ENCODE measurements around the gene P2RY2.

DNA sequence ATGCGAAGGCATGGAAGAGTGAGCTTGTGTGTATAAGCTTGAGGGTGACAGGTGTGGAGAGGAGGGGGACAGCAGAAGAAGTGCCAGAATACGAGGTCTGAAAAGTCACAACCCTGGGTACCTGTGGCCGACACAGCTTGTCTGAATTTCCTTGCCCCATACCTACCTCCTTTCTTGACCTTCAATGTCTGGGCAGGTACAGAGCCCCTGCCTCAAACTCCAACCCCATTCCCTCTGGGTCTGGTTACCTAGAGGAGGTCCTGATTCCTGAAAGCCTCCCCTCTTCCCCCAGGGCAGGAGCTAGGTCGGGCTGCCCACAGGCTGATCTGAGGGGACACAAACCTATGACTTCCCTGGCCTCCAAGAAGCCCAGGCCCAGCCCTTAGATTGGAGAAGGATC lies 39.4 kb upstream of the P2RY2 start:
- TF ChIP-seq, protein P1, sequence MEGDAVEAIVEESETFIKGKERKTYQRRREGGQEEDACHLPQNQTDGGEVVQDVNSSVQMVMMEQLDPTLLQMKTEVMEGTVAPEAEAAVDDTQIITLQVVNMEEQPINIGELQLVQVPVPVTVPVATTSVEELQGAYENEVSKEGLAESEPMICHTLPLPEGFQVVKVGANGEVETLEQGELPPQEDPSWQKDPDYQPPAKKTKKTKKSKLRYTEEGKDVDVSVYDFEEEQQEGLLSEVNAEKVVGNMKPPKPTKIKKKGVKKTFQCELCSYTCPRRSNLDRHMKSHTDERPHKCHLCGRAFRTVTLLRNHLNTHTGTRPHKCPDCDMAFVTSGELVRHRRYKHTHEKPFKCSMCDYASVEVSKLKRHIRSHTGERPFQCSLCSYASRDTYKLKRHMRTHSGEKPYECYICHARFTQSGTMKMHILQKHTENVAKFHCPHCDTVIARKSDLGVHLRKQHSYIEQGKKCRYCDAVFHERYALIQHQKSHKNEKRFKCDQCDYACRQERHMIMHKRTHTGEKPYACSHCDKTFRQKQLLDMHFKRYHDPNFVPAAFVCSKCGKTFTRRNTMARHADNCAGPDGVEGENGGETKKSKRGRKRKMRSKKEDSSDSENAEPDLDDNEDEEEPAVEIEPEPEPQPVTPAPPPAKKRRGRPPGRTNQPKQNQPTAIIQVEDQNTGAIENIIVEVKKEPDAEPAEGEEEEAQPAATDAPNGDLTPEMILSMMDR (IDR thresholded peaks at IDR 0.05; ENCODE audit: insufficient read depth, low read length): no peak
- no peak for TF ChIP-seq POLR2AphosphoS5 (IDR thresholded peaks at IDR 0.05; ENCODE audit: low read depth)
- TF ChIP-seq, protein P2, sequence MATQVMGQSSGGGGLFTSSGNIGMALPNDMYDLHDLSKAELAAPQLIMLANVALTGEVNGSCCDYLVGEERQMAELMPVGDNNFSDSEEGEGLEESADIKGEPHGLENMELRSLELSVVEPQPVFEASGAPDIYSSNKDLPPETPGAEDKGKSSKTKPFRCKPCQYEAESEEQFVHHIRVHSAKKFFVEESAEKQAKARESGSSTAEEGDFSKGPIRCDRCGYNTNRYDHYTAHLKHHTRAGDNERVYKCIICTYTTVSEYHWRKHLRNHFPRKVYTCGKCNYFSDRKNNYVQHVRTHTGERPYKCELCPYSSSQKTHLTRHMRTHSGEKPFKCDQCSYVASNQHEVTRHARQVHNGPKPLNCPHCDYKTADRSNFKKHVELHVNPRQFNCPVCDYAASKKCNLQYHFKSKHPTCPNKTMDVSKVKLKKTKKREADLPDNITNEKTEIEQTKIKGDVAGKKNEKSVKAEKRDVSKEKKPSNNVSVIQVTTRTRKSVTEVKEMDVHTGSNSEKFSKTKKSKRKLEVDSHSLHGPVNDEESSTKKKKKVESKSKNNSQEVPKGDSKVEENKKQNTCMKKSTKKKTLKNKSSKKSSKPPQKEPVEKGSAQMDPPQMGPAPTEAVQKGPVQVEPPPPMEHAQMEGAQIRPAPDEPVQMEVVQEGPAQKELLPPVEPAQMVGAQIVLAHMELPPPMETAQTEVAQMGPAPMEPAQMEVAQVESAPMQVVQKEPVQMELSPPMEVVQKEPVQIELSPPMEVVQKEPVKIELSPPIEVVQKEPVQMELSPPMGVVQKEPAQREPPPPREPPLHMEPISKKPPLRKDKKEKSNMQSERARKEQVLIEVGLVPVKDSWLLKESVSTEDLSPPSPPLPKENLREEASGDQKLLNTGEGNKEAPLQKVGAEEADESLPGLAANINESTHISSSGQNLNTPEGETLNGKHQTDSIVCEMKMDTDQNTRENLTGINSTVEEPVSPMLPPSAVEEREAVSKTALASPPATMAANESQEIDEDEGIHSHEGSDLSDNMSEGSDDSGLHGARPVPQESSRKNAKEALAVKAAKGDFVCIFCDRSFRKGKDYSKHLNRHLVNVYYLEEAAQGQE (IDR thresholded peaks at IDR 0.05; ENCODE audit: insufficient replicate concordance, low read depth): no peak
